Prostate gland (tissue), 2 donors: ENCODE measurements around the gene ODAD2.

ENCODE experiments used
- CTCF ChIP-seq, 4 experiments: fragments of 200-600 bp in 2 of 4; fragments of 450-650 bp in 2 of 4; sonication (generic) in 2 of 4; IDR thresholded peaks; 1 replicate in 3 of 4; 2 replicates in 1 of 4; pipeline ENCODE4 v1.5.1; 2016 to 2019; ENCODE audit warnings: antibody characterized with exemption in 4 of 4, mild to moderate bottlenecking in 2 of 4, moderate library complexity in 2 of 4
- POLR2AphosphoS5 ChIP-seq: sonication (generic); formaldehyde crosslinking; IDR thresholded peaks from one replicate; pipeline ENCODE4 v1.6.1; 2017; ENCODE audit warnings: antibody characterized with exemption

- TF ChIP-seq CTCF (IDR thresholded peaks at IDR 0.05): no peak
- TF ChIP-seq POLR2AphosphoS5: peak; percentile 18
These were observed 87.9 kb downstream of the ODAD2 start for GRCh38 chr10:27911011-27911410.
